GM12801 (cell line): ENCODE data around the gene NUDT16L1.

Experiments used
- CTCF ChIP-seq: IDR thresholded peaks from one replicate; pipeline ENCODE4 v1.5.1; 2011; ENCODE audit warnings: control low read depth; ENCODE audit not compliant: insufficient read length; ENCODE audit errors: extremely low read depth

Gene NUDT16L1

DNA sequence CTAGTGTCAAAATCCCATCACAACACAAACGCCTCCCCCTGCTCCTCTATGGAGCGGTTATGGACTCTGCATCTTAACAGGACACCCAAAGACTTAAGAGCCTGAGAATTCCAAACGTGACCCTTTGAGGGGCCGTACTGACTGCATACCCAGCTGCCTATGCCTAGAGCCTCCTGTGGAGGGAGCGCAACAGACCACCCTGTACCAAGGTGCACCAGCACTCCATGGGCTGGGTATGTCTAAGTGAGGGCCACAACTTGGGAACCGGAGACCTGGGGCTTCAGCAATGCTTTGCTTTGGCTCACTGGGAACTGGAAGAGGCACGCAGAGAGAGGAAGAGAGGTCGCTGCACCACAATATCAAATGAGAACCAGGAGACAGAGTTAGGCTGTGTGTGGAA, 35.3 kb downstream of the NUDT16L1 start:
- no peak for TF ChIP-seq CTCF

DNA sequence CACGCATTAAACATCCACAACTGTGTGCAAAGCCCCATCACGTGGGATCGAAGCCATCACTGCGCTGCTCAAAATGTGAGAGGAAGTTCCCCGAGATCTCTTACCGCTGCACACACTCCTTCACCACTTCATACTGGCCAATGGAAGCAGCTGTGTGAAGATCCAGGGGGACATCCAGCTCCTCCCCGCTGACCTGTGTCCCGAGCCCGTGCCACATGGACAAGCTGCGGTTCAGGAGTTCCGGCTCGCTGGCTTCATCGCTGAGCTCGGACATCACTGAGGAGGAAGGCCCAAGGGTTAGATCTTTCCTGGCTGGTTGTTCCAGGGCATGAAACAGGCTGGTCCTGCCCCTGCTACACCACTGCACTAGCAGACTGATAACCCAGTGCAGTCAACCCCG, 36.5 kb downstream of the NUDT16L1 start:
- no peak for TF ChIP-seq CTCF

DNA sequence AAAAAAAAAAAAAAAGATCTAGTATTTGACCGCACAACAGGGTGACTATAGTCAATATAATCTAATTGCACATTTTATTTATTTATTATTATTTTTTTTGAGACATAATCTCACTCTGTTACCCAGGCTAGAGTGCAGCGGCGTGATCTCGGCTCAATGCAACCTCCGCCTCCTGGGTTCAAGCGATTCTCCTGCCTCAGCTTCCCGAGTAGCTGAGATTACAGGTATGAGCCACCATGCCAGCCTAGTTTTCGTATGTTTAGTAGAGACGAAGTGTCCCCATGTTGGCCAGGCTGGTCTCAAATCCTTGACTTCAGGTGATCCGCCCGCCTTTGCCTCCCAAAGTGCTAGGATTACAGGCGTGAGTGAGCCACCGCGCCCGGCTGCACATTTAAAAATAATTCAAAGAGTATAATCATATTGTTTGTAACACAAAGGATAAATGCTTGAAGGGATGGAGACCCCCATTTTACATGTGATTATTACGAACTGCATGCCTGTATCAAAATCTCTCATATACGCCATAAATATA, 39.9 kb downstream of the NUDT16L1 start:
- no peak for TF ChIP-seq CTCF

- no peak for TF ChIP-seq CTCF
These were observed 40.3 kb downstream of the NUDT16L1 start for GRCh38 chr16:4733747-4734062.

DNA sequence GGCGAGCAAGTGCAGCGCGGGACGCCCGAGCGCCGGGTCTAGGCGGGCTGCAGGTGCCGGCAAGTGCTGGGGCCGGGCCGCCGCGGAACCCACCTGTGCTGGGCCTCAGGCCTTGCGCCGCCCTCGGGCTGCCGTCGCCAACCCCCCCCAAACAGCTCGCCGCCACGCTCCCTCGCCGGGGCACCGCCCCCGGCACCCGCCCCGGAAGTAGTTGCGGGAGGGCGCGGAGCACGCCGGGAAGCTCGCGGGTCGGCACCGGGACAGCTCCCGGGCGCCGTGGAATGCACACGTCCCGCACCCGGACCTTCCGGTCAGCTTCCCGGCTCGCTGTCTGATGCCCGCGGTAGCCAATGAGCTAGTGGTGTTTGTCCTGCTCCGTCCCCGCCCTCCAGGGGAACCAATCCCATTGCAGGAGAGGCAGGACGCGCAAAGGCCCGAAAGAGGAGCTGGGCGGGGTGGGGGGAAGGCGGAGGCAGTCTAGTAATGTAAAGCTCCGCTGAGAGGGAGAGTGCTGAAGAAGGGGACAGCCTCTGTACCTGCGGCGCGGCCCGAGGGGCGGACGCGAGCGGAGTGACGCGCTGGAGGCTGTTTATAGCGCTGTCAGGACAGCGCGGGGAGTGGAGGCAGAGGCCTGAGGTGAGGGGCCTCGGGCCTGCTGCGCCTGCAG, 40.8 kb downstream of the NUDT16L1 start, which contains the start of the genes ANKS3 and DNAAF8:
Gene ANKS3 (minus strand): TSS at position 209 of the 667 bp plus-strand sequence. CDS start 4,122 bp downstream, outside the sequence.
Gene DNAAF8 (plus strand): TSS at position 475 of the 667 bp plus-strand sequence. CDS start 1,978 bp downstream, outside the sequence.
- TF ChIP-seq CTCF, result no peak

DNA sequence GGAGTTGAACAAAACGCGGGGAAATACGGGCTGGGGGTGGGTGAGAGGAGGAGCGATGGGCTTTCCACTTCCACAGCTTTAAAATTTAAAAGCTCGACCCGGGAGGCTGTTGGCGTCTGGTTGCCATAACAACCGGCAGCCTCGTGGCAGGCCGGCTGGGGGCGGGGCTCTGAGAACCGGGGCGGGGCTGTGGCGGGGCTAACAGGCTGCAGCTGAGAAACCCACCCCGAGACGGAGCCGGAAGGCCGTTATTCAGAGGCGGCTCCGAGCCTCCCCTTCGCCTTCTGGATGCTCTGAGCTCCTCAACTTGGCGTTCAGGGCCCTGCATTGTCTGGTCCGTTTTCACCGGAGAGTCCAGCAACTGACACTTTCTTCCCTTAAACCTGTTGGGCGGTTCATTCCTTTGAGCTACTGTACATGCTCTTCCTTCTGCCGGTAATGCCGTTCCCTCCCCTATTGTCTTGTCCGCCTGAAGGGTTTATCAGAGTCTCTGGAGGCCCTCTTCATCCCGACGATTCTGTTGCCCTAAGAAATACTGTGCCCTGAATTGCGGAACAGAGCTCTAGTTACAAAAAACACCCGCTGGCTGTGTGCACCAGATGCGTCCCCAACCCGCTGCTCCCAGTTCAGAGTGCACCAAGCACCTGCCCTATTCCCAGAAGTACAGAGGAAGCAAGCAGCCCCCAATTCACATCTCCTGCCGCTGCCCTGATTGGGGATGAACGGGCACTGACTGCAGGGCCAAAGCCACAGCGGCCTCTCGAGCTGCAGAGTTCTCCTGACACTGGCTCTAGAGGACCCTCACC, 41.6 kb downstream of the NUDT16L1 start:
- TF ChIP-seq CTCF, result no peak

DNA sequence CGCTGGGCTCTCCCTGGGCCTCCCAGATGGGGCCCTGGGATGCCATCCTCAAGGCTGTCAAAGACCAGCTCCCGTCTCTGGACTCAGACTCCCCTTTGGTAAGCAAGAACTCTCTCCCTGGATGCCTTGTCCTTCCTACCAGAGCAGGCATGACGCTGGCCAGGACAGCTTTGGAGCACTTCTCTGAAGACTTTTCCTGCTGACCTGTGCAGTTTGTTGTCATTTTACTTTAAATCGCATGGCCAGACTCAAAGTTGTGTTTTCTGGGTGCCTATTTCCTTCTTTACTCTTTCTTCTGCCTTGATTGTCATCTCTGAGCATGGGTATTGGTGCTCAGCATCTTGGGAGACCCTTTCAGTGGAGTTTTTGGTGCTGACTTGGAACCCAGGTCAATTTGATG, 43.2 kb downstream of the NUDT16L1 start:
- TF ChIP-seq CTCF, result no peak
